Endothelial cell of umbilical vein (primary cell): ENCODE data around the gene EML4.

Experiments
- EZH2 ChIP-seq: IDR thresholded peaks from 2 replicates; pipeline ENCODE4 v1.6.1; 2012; ENCODE audit warnings: borderline replicate concordance, low read depth, mild to moderate bottlenecking, moderate library complexity, low read length, inconsistent platforms; ENCODE audit not compliant: severe bottlenecking
- JUN ChIP-seq: IDR thresholded peaks from 2 replicates; pipeline ENCODE4 v1.6.1; 2011; ENCODE audit warnings: borderline replicate concordance, low read depth; ENCODE audit not compliant: insufficient read length, insufficient read depth
- MYC ChIP-seq: IDR thresholded peaks from one replicate; pipeline ENCODE4 v1.6.1; 2011; ENCODE audit warnings: mild to moderate bottlenecking, low read depth, low read length
- POLR2A ChIP-seq: IDR thresholded peaks from 2 replicates; pipeline ENCODE4 v1.6.1; 2012; ENCODE audit warnings: low read depth, mild to moderate bottlenecking, control low read depth, low read length
- POLR2AphosphoS5 ChIP-seq: IDR thresholded peaks from 2 replicates; pipeline ENCODE4 v1.6.1; 2012; ENCODE audit warnings: low read depth, mild to moderate bottlenecking, control low read depth, low read length, moderate library complexity; ENCODE audit not compliant: insufficient read depth
- TF ChIP-seq, protein P1 (sequence below), 2 donors: IDR thresholded peaks; 1 replicate in 1 of 2; 2 replicates in 1 of 2; pipeline ENCODE4 v1.5.1; 2011; ENCODE audit warnings: low read length in 2 of 2, mild to moderate bottlenecking in 2 of 2, moderate library complexity in 2 of 2, control low read depth in 1 of 2, inconsistent platforms in 1 of 2, low read depth in 1 of 2; ENCODE audit not compliant: insufficient read depth in 1 of 2; ENCODE audit errors: extremely low read depth in 1 of 2
- TF ChIP-seq, protein P2 (sequence below): IDR thresholded peaks from 2 replicates; pipeline ENCODE4 v1.6.1; 2011; ENCODE audit not compliant: insufficient read depth, insufficient read length

DNA sequence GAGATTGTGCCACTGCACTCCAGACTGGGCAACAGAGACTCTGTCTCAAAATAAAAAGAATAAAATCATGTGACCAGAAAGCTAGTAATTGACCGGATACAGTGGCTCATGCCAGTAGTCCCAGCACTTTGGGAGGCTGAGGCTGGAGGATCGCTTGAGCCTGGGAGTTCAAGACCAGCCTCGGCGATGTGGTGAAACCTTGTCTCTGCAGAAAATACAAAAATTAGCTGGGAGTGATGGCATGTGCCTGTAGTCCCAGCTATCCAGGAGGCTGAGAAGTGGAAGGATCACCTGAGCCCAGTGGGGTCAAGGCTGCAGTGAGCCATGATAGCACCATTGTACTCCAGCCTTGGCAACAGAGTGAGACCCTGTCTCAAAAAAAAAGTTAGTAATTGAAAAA, 155.1 kb downstream of the EML4 start:
- TF ChIP-seq POLR2AphosphoS5: no peak
- TF ChIP-seq POLR2A: no peak
- TF ChIP-seq, protein P1, sequence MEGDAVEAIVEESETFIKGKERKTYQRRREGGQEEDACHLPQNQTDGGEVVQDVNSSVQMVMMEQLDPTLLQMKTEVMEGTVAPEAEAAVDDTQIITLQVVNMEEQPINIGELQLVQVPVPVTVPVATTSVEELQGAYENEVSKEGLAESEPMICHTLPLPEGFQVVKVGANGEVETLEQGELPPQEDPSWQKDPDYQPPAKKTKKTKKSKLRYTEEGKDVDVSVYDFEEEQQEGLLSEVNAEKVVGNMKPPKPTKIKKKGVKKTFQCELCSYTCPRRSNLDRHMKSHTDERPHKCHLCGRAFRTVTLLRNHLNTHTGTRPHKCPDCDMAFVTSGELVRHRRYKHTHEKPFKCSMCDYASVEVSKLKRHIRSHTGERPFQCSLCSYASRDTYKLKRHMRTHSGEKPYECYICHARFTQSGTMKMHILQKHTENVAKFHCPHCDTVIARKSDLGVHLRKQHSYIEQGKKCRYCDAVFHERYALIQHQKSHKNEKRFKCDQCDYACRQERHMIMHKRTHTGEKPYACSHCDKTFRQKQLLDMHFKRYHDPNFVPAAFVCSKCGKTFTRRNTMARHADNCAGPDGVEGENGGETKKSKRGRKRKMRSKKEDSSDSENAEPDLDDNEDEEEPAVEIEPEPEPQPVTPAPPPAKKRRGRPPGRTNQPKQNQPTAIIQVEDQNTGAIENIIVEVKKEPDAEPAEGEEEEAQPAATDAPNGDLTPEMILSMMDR (IDR thresholded peaks at IDR 0.05; ENCODE audit: extremely low read depth in 1 of 2, insufficient read depth in 1 of 2, low read depth in 1 of 2, low read length in 2 of 2): no peak
- TF ChIP-seq MYC: no peak
- TF ChIP-seq, protein P2, sequence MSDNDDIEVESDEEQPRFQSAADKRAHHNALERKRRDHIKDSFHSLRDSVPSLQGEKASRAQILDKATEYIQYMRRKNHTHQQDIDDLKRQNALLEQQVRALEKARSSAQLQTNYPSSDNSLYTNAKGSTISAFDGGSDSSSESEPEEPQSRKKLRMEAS: no peak
- no peak for TF ChIP-seq EZH2
- TF ChIP-seq JUN: no peak
